K562 (cell line): ENCODE results near the gene GATM. TPM values are rescaled to one million over a fixed set of nuclear protein-coding genes. Genes with fewer than 3 reads are reported as not detected.

ENCODE experiments used
- EP300 ChIP-seq: IDR thresholded peaks from 2 replicates; pipeline ENCODE4 v1.6.1; 2012; ENCODE audit warnings: low read length, improper control_type of control experiment
- GTF2B ChIP-seq: IDR thresholded peaks from 2 replicates; pipeline ENCODE4 v1.6.1; 2011; ENCODE audit not compliant: insufficient read length; ENCODE audit errors: extremely low read depth
- HOMEZ ChIP-seq: fragments of 250-450 bp; sonication (Bioruptor Pico); IDR thresholded peaks from 2 replicates; pipeline ENCODE4 v1.4.0; 2020; ENCODE audit warnings: mild to moderate bottlenecking, moderate library complexity
- NKRF ChIP-seq: fragments of 450-650 bp; IDR thresholded peaks from 2 replicates; pipeline ENCODE4 v1.6.1; 2016; ENCODE audit warnings: borderline replicate concordance
- PRDM10 ChIP-seq: fragments of 450-650 bp; IDR thresholded peaks from 2 replicates; pipeline ENCODE4 v1.6.1; 2018; ENCODE audit not compliant: partially characterized antibody
- RFX7 ChIP-seq: fragments of 250-450 bp; sonication (Bioruptor Pico); IDR thresholded peaks from 2 replicates; pipeline ENCODE4 v1.5.1; 2021; ENCODE audit warnings: mild to moderate bottlenecking
- ZNF584 ChIP-seq: fragments of 200-800 bp; sonication (Bioruptor generic); IDR thresholded peaks from 2 replicates; pipeline ENCODE4 v1.6.1; 2016; ENCODE audit warnings: low read depth, mild to moderate bottlenecking, missing genetic modification characterization, missing compliant biosample characterization
- polyA plus RNA-seq, 8 experiments: library from polyadenylated mRNA; depleted of rRNA in 4 of 8; stranded (reverse) in 5 of 8; unstranded in 3 of 8; fragments of >200 nt; fragmentation: Nextera tagmentation in 2 of 8; fragmentation: Illumina TruSeq in 1 of 8; extraction: Ambion mirVana in 2 of 8; extraction: Trizol in 1 of 8; gene quantifications; 2 replicates each; pipeline versions ENCODE4 v1.2.1 to v1.2.3, GENCODE V29; 2011 to 2014; ENCODE audit warnings: inconsistent platforms in 1 of 8, missing spikeins in 1 of 8
- total RNA-seq, 7 experiments: library from RNA; depleted of rRNA in 6 of 7; stranded (reverse); fragments of >200 nt in 6 of 7; fragmentation: Illumina TruSeq in 2 of 7; extraction: Trizol in 2 of 7; gene quantifications; 2 replicates each; pipeline versions ENCODE4 v1.2.1 to v1.2.3, GENCODE V29; 2011 to 2021; ENCODE audit warnings: low replicate concordance in 1 of 7

The GATM gene
- total and polyA plus RNA-seq, 9 of the 15 experiments (the other 6 are each of a cell fraction or from before 2014, with no cell fraction given): 0.11 to 1.1 (median 0.65) TPM

- TF ChIP-seq PRDM10 (no peak), HOMEZ (CRISPR knock-in tag) (no peak), NKRF (no peak), EP300 (no peak), RFX7 (no peak), ZNF584 (CRISPR knock-in tag) (no peak), GTF2B (no peak)
- TF ChIP-seq, all 486 proteins: peak for 13
These were observed 39.9 kb downstream of the GATM start (continued) for GRCh38 chr15:45338417-45338816.
